ENCODE data around the gene DESI1.
"Not testable (repeated sequence)": the region's sequence is repeated elsewhere in the genome, so short reads cannot be mapped to it uniquely, and the experiment has no call there.

The DESI1 gene

GRCh38 chr22:41585898-41586297, 34.9 kb downstream of the DESI1 start:
- no peak for DNase-seq (ENCODE audit: low read depth, low spot score)

GRCh38 chr22:41584881-41585280, 36.0 kb downstream of the DESI1 start:
- no peak for DNase-seq (ENCODE audit: low read depth, low spot score)

- DNase-seq (ENCODE audit: low read depth, low spot score): no peak
These were observed 38.1 kb downstream of the DESI1 start for GRCh38 chr22:41582694-41583093.

- DNase-seq (ENCODE audit: low read depth, low spot score): no peak
These were observed 40.9 kb downstream of the DESI1 start for GRCh38 chr22:41579997-41580355.

- no peak for DNase-seq (ENCODE audit: low read depth, low spot score)
These were observed 41.4 kb downstream of the DESI1 start for GRCh38 chr22:41579297-41579996.

- DNase-seq (ENCODE audit: low read depth, low spot score): no peak
These were observed 42.0 kb downstream of the DESI1 start for GRCh38 chr22:41578818-41579217.

GRCh38 chr22:41578114-41578513, 42.7 kb downstream of the DESI1 start:
- DNase-seq (ENCODE audit: low read depth, low spot score): no peak

- no peak for DNase-seq (ENCODE audit: low read depth, low spot score)
These were observed 44.0 kb downstream of the DESI1 start for GRCh38 chr22:41576877-41577276.

GRCh38 chr22:41575533-41575932, 45.3 kb downstream of the DESI1 start:
- DNase-seq (ENCODE audit: low read depth, low spot score): no peak

GRCh38 chr22:41574847-41575381, 45.9 kb downstream of the DESI1 start:
- no peak for DNase-seq (ENCODE audit: low read depth, low spot score)

- no peak for DNase-seq (ENCODE audit: low read depth, low spot score)
These were observed 47.2 kb downstream of the DESI1 start for GRCh38 chr22:41573677-41574076.

- DNase-seq (ENCODE audit: low read depth, low spot score): not testable (repeated sequence)
These were observed 48.5 kb downstream of the DESI1 start for GRCh38 chr22:41572305-41572704.

- DNase-seq (ENCODE audit: low read depth, low spot score): no peak
These were observed 49.1 kb downstream of the DESI1 start for GRCh38 chr22:41571786-41572185.

GRCh38 chr22:41570221-41570620, 50.6 kb downstream of the DESI1 start:
- DNase-seq (ENCODE audit: low read depth, low spot score): no peak

- no peak for DNase-seq (ENCODE audit: low read depth, low spot score)
These were observed 52.0 kb downstream of the DESI1 start for GRCh38 chr22:41568811-41569210.

- no peak for DNase-seq (ENCODE audit: low read depth, low spot score)
These were observed 53.4 kb downstream of the DESI1 start for GRCh38 chr22:41567512-41567768.

GRCh38 chr22:41565403-41566054, 55.3 kb downstream of the DESI1 start:
- peak; percentile 59 for DNase-seq (ENCODE audit: low read depth, low spot score)

- no peak for DNase-seq (ENCODE audit: low read depth, low spot score)
These were observed 56.3 kb downstream of the DESI1 start for GRCh38 chr22:41564563-41564962.

- DNase-seq (ENCODE audit: low read depth, low spot score): peak; percentile 95
These were observed 57.7 kb downstream of the DESI1 start for GRCh38 chr22:41563051-41563711.

- no peak for DNase-seq (ENCODE audit: low read depth, low spot score)
These were observed 58.4 kb downstream of the DESI1 start for GRCh38 chr22:41562461-41562860.

- DNase-seq (ENCODE audit: low read depth, low spot score): no peak
These were observed 59.1 kb downstream of the DESI1 start for GRCh38 chr22:41561788-41562187.

GRCh38 chr22:41561335-41561734, 59.5 kb downstream of the DESI1 start:
- DNase-seq (ENCODE audit: low read depth, low spot score): no peak

- no peak for DNase-seq (ENCODE audit: low read depth, low spot score)
These were observed 60.8 kb downstream of the DESI1 start for GRCh38 chr22:41560095-41560471.
